ENCODE results near the gene IFT74. TPM values are rescaled to one million over a fixed set of nuclear protein-coding genes. Genes with fewer than 3 reads are reported as not detected.

The IFT74 gene
- total RNA-seq, 2 donors from 2014 or later: 12.5 to 41.4 TPM

DNA sequence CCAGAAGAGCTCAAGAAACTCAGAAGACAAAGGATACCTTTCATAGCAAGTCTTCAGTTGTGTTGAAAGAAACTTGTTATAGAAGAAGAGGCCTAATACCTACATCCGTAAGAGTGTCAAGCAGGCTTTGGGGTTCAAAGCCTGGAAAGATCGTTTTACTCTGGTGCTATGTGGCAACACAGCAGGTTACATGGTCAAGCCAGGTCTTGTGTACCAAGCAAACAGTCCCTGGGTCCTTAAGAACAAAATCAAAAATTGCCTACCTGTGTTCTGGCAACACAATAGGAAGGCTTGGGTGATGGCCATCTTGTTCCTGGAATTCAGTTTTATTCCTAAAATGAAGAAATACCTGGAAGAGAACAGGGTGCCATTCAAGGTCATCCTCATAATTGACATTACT lies 81.3 kb downstream of the IFT74 start:
- H3K4me1 ChIP-seq (ENCODE audit: control insufficient read depth in 1 of 2, low read depth in 2 of 2): no peaks in the 10 kb centered on the region
- DNase-seq (ENCODE audit: low spot score) (no peak), ATAC-seq (ENCODE audit: insufficient number of reproducible peaks, low FRiP score, low read depth) (no peak)
- TF ChIP-seq, protein P1, sequence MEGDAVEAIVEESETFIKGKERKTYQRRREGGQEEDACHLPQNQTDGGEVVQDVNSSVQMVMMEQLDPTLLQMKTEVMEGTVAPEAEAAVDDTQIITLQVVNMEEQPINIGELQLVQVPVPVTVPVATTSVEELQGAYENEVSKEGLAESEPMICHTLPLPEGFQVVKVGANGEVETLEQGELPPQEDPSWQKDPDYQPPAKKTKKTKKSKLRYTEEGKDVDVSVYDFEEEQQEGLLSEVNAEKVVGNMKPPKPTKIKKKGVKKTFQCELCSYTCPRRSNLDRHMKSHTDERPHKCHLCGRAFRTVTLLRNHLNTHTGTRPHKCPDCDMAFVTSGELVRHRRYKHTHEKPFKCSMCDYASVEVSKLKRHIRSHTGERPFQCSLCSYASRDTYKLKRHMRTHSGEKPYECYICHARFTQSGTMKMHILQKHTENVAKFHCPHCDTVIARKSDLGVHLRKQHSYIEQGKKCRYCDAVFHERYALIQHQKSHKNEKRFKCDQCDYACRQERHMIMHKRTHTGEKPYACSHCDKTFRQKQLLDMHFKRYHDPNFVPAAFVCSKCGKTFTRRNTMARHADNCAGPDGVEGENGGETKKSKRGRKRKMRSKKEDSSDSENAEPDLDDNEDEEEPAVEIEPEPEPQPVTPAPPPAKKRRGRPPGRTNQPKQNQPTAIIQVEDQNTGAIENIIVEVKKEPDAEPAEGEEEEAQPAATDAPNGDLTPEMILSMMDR (IDR thresholded peaks at IDR 0.05): no peak
- no peak overlapping the region for H3K27ac ChIP-seq
- no peak overlapping the region for H3K4me3 ChIP-seq
- no peaks in the 10 kb centered on the region for H3K36me3 ChIP-seq
- H3K27me3 ChIP-seq (replicated peaks; ENCODE audit: insufficient read depth): no peaks in the 10 kb centered on the region
- no peaks in the 10 kb centered on the region for H3K9me3 ChIP-seq

DNA sequence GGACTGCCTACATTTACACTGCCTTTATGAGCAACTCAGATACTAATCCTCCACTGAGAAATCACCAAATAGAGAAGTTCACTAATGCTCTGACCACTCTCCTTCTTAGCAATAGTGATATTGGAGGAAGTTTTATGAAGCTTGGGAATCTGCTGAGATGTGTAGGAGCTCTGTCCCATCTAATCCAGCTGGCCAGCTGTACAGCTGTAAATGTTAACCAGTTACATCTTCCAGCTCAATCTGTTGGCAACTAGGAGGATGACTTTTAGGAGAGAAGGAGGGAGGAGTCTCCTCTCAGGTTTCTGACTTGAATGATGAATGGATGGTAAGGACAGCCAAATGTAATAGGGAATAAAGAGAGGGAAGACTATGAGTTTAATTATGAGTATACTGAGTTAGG lies 85.5 kb downstream of the IFT74 start:
- no peak for ATAC-seq (ENCODE audit: insufficient number of reproducible peaks, low FRiP score, low read depth)
- no peak overlapping the region for H3K27ac ChIP-seq
- TF ChIP-seq, protein P1 (IDR thresholded peaks at IDR 0.05): no peak

DNA sequence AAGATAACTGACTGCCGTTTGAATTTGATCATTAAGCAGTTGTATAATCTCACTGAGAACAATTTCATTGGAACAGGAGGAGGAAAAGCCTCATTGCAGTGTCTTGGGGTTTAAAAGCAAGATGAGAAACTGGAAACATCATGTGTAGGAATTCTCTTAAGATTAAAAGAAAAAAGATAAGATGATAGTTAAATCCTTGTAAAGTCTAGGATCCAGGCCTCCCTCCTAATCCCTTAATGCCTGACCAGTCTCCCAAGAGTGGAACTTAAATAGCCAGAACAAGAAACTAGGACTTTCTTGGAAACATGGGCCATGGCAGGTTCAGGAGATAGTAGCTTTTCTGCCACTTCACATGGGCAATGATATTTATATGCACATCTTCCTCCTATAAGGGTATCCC lies 86.3 kb downstream of the IFT74 start:
- peaks cover 5% of the 10 kb centered on the region for H3K36me3 ChIP-seq
- no peak for DNase-seq (ENCODE audit: low spot score)
- no peak overlapping the region for H3K27ac ChIP-seq
- ATAC-seq (ENCODE audit: insufficient number of reproducible peaks, low FRiP score, low read depth): no peak
- TF ChIP-seq, protein P1 (IDR thresholded peaks at IDR 0.05): no peak
- H3K9me3 ChIP-seq: no peaks in the 10 kb centered on the region
- H3K4me3 ChIP-seq: no peak overlapping the region
- no peaks in the 10 kb centered on the region for H3K27me3 ChIP-seq (replicated peaks; ENCODE audit: insufficient read depth)
- no peaks in the 10 kb centered on the region for H3K4me1 ChIP-seq (ENCODE audit: control insufficient read depth in 1 of 2, low read depth in 2 of 2)

More for the DNA sequence above, 85.5 kb downstream of the IFT74 start:
- Histone ChIP-seq H3K4me1 (ENCODE audit: control insufficient read depth in 1 of 2, low read depth in 2 of 2) (no peaks in the 10 kb centered on the region), H3K9me3 (no peaks in the 10 kb centered on the region), H3K36me3 (peaks cover 5% of the 10 kb centered on the region), H3K4me3 (no peak overlapping the region), H3K27me3 (replicated peaks; ENCODE audit: insufficient read depth) (no peaks in the 10 kb centered on the region)
- DNase-seq (ENCODE audit: low spot score): no peak

GRCh38 chr9:27043176-27043575 lies 87.0 kb downstream of the IFT74 start:
- Histone ChIP-seq H3K4me3 (no peak overlapping the region), H3K4me1 (ENCODE audit: control insufficient read depth in 1 of 2, low read depth in 2 of 2) (no peaks in the 10 kb centered on the region), H3K27me3 (replicated peaks; ENCODE audit: insufficient read depth) (no peaks in the 10 kb centered on the region), H3K36me3 (peaks cover 5% of the 10 kb centered on the region), H3K9me3 (no peaks in the 10 kb centered on the region), H3K27ac (no peak overlapping the region)
- TF ChIP-seq, protein P1 (IDR thresholded peaks at IDR 0.05): no peak
- no peak for ATAC-seq (ENCODE audit: insufficient number of reproducible peaks, low FRiP score, low read depth)
- DNase-seq (ENCODE audit: low spot score): no peak

DNA sequence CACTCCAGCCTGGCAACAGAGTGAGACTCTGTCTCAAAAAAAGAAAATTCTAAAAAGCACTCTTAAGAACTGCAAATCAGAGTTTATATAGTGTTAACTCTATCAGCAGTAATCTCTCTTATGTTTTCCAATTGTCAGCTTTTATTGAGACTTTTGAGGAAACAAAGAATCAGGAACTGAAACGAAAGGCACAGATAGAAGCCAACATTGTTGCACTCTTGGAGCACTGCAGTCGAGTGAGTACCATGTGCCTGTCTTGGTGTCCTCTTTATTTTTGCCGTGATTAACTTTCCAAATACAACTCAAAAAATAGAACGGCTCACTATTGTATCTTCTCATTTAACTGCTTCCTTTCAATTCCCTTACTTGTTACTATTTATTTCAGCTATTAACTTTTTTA lies 90.9 kb downstream of the IFT74 start:
- H3K9me3 ChIP-seq: no peaks in the 10 kb centered on the region
- no peaks in the 10 kb centered on the region for H3K27me3 ChIP-seq (replicated peaks; ENCODE audit: insufficient read depth)
- no peaks in the 10 kb centered on the region for H3K4me1 ChIP-seq (ENCODE audit: control insufficient read depth in 1 of 2, low read depth in 2 of 2)
- DNase-seq (ENCODE audit: low spot score) (no peak), ATAC-seq (ENCODE audit: insufficient number of reproducible peaks, low FRiP score, low read depth) (no peak)
- TF ChIP-seq, protein P1 (IDR thresholded peaks at IDR 0.05): no peak
- no peak overlapping the region for H3K4me3 ChIP-seq
- H3K36me3 ChIP-seq: peaks cover 5% of the 10 kb centered on the region
- no peak overlapping the region for H3K27ac ChIP-seq
